Measurements from ENCODE around the gene STAMBP. TPM values are rescaled to one million over a fixed set of nuclear protein-coding genes. Genes with fewer than 3 reads are reported as not detected.

STAMBP gene
- total and polyA plus RNA-seq, 2 donors (not counting 1 experiment from before 2014, with no cell fraction given), result 23.3 to 44.2 TPM

DNA sequence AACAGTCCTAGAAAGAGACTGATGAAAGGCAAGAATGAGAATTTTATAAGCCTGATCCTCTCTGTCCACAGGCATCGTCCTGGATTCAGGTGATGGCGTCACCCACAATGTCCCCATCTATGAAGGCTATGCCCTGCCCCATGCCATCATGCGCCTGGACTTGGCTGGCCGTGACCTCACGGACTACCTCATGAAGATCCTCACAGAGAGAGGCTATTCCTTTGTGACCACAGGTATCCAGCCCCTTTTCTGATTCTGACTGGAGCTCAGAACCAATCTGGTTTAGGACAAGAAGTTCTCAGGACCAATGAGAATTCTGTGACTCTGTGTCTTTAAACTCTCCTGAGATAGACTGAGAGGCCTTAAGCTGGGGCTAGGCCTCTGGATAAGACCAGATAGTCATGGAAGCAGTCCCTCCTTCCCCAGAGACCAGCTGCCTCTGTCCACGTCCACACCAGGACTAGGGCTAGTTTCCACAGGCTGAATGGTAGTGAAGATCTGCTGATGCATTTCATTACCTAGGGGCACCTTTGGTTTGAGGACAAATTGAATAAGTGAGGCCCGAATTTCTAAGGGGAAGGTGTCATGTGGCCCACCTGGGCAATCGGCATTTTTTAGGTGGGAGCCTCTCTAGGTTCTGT is 84.8 kb downstream of the STAMBP start:
- Histone ChIP-seq H2AFZ (ENCODE audit: low read length) (no peak overlapping the region), H3K4me2 (ENCODE audit: extremely low read depth, insufficient read depth, low read length) (no peak overlapping the region), H3K9me3 (ENCODE audit: control insufficient read depth, insufficient read depth, low read depth, low read length) (no peaks in the 10 kb centered on the region), H3K36me3 (ENCODE audit: control insufficient read depth, insufficient read depth, low read length) (peaks cover 8% of the 10 kb centered on the region), H3K9ac (ENCODE audit: insufficient read depth, low read length) (no peak overlapping the region), H3K4me1 (ENCODE audit: control insufficient read depth, extremely low read depth, insufficient read depth, low read length) (no peaks in the 10 kb centered on the region), H3K79me2 (ENCODE audit: control insufficient read depth, insufficient read depth, low read length) (no peaks in the 10 kb centered on the region), H3K4me3 (replicated peaks in 1 of 4; ENCODE audit: control extremely low read depth in 1 of 4, insufficient read depth in 1 of 4, low read depth in 3 of 4, low read length in 4 of 4) (no peak overlapping the region), H4K20me1 (ENCODE audit: control insufficient read depth, extremely low read depth, insufficient read depth, low read length) (no peaks in the 10 kb centered on the region), H3K27ac (ENCODE audit: insufficient read depth, low read length) (no peak overlapping the region), H3K27me3 (ENCODE audit: control insufficient read depth, insufficient read depth, low read length) (no peaks in the 10 kb centered on the region)
- DNase-seq (ENCODE audit: low read depth in 2 of 2), result no peak
- no peak for TF ChIP-seq EZH2 (IDR thresholded peaks at IDR 0.05; ENCODE audit: low read length, missing control alignments)
- TF ChIP-seq, protein P1, sequence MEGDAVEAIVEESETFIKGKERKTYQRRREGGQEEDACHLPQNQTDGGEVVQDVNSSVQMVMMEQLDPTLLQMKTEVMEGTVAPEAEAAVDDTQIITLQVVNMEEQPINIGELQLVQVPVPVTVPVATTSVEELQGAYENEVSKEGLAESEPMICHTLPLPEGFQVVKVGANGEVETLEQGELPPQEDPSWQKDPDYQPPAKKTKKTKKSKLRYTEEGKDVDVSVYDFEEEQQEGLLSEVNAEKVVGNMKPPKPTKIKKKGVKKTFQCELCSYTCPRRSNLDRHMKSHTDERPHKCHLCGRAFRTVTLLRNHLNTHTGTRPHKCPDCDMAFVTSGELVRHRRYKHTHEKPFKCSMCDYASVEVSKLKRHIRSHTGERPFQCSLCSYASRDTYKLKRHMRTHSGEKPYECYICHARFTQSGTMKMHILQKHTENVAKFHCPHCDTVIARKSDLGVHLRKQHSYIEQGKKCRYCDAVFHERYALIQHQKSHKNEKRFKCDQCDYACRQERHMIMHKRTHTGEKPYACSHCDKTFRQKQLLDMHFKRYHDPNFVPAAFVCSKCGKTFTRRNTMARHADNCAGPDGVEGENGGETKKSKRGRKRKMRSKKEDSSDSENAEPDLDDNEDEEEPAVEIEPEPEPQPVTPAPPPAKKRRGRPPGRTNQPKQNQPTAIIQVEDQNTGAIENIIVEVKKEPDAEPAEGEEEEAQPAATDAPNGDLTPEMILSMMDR (conservative IDR thresholded peaks at IDR 0.05 in 1 of 2, IDR thresholded peaks at IDR 0.05 in 1 of 2; ENCODE audit: low read depth in 1 of 2, low read length in 2 of 2), result no peak

DNA sequence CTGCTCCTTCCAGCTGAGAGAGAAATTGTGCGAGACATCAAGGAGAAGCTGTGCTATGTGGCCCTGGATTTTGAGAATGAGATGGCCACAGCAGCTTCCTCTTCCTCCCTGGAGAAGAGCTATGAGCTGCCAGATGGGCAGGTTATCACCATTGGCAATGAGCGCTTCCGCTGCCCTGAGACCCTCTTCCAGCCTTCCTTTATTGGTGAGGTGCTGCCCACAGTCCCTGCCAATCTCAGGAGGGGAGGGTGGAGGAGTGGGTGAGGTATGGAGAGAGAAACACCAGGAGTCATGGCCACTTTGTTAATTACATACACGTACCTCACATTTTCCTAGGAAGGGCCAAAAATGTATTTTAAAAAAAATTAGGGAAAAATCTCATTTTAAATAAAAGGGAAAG is 85.9 kb downstream of the STAMBP start:
- Histone ChIP-seq H3K9me3 (ENCODE audit: control insufficient read depth, insufficient read depth, low read depth, low read length) (no peaks in the 10 kb centered on the region), H3K27me3 (ENCODE audit: control insufficient read depth, insufficient read depth, low read length) (no peaks in the 10 kb centered on the region), H3K4me1 (ENCODE audit: control insufficient read depth, extremely low read depth, insufficient read depth, low read length) (no peaks in the 10 kb centered on the region), H3K79me2 (ENCODE audit: control insufficient read depth, insufficient read depth, low read length) (no peaks in the 10 kb centered on the region), H3K36me3 (ENCODE audit: control insufficient read depth, insufficient read depth, low read length) (peaks cover 7% of the 10 kb centered on the region), H3K4me2 (ENCODE audit: extremely low read depth, insufficient read depth, low read length) (no peak overlapping the region), H3K9ac (ENCODE audit: insufficient read depth, low read length) (no peak overlapping the region), H2AFZ (ENCODE audit: low read length) (no peak overlapping the region), H4K20me1 (ENCODE audit: control insufficient read depth, extremely low read depth, insufficient read depth, low read length) (no peaks in the 10 kb centered on the region), H3K4me3 (replicated peaks in 1 of 4; ENCODE audit: control extremely low read depth in 1 of 4, insufficient read depth in 1 of 4, low read depth in 3 of 4, low read length in 4 of 4) (no peak overlapping the region), H3K27ac (ENCODE audit: insufficient read depth, low read length) (no peak overlapping the region)
- no peak for DNase-seq (ENCODE audit: low read depth in 2 of 2)
- TF ChIP-seq EZH2 (IDR thresholded peaks at IDR 0.05; ENCODE audit: low read length, missing control alignments), result no peak
- TF ChIP-seq, protein P1 (conservative IDR thresholded peaks at IDR 0.05 in 1 of 2, IDR thresholded peaks at IDR 0.05 in 1 of 2; ENCODE audit: low read depth in 1 of 2, low read length in 2 of 2), result no peak

DNA sequence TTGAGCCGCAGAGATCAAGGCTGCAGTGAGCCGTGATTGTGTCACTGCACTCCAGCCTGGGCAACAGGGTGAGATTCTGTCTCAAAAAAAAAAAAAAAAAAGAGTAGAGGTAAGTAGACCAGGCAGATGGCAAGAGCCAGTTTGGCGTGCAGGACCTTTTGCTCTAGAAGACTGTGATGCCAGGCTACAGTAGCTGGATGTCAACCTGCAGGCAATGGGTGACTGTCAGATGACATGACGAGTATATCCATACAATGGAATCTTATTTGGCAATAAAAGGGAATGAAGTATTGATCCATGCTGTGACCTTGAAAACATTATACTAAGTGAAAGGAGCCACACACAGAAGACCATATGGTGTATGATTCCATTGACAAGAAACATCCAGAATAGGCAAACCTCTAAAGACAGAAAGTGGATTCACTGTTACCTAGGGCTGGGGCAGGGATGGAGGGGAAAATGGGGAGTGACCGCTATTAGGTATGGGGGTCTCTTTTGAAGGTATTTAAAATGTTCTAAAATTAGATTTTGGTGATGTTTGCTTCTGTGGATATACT is 86.8 kb downstream of the STAMBP start:
- no peak overlapping the region for H2AFZ ChIP-seq (ENCODE audit: low read length)
- no peak for TF ChIP-seq EZH2 (IDR thresholded peaks at IDR 0.05; ENCODE audit: low read length, missing control alignments)
- TF ChIP-seq, protein P1 (conservative IDR thresholded peaks at IDR 0.05 in 1 of 2, IDR thresholded peaks at IDR 0.05 in 1 of 2; ENCODE audit: low read depth in 1 of 2, low read length in 2 of 2), result no peak
- no peaks in the 10 kb centered on the region for H3K4me1 ChIP-seq (ENCODE audit: control insufficient read depth, extremely low read depth, insufficient read depth, low read length)
- peaks cover 7% of the 10 kb centered on the region for H3K36me3 ChIP-seq (ENCODE audit: control insufficient read depth, insufficient read depth, low read length)
- no peak for DNase-seq (ENCODE audit: low read depth in 2 of 2)
- H3K27me3 ChIP-seq (ENCODE audit: control insufficient read depth, insufficient read depth, low read length), result no peaks in the 10 kb centered on the region
- H4K20me1 ChIP-seq (ENCODE audit: control insufficient read depth, extremely low read depth, insufficient read depth, low read length), result no peaks in the 10 kb centered on the region
- no peaks in the 10 kb centered on the region for H3K79me2 ChIP-seq (ENCODE audit: control insufficient read depth, insufficient read depth, low read length)
- no peak overlapping the region for H3K4me3 ChIP-seq (replicated peaks in 1 of 4; ENCODE audit: control extremely low read depth in 1 of 4, insufficient read depth in 1 of 4, low read depth in 3 of 4, low read length in 4 of 4)
- H3K27ac ChIP-seq (ENCODE audit: insufficient read depth, low read length), result no peak overlapping the region
- H3K4me2 ChIP-seq (ENCODE audit: extremely low read depth, insufficient read depth, low read length), result no peak overlapping the region
- no peaks in the 10 kb centered on the region for H3K9me3 ChIP-seq (ENCODE audit: control insufficient read depth, insufficient read depth, low read depth, low read length)
- no peak overlapping the region for H3K9ac ChIP-seq (ENCODE audit: insufficient read depth, low read length)
